Stimulated activated CD4-positive, alpha-beta T cell treated with anti-CD3 and anti-CD28 coated beads, TNF-alpha, amount 100 ng/mL, for 48 hours (primary cell): ENCODE measurements around the gene DHPS.
"Not testable (repeated sequence)": the region's sequence is repeated elsewhere in the genome, so short reads cannot be mapped to it uniquely, and the experiment has no call there.

Source experiments
- DNase-seq, 3 donors: peaks; one replicate each; pipeline ENCODE4 v3.0.0-alpha.2; 2020; ENCODE audit warnings: low read depth in 3 of 3

The DHPS gene

GRCh38 chr19:12705654-12706331 lies 24.1 kb upstream of the DHPS start:
- no peak for DNase-seq

- DNase-seq, result no peak
Measured at GRCh38 chr19:12705169-12705568, 23.5 kb upstream of the DHPS start.

GRCh38 chr19:12703046-12703445 lies 21.4 kb upstream of the DHPS start:
- DNase-seq, result no peak

GRCh38 chr19:12701596-12702282 lies 20.1 kb upstream of the DHPS start:
- DNase-seq, result no peak

GRCh38 chr19:12698138-12698537 lies 16.5 kb upstream of the DHPS start:
- no peak for DNase-seq

GRCh38 chr19:12697425-12697824 lies 15.7 kb upstream of the DHPS start:
- not testable (repeated sequence) for DNase-seq

- peak; percentile 93 to 97 (median 96) for DNase-seq
Measured at GRCh38 chr19:12696366-12697335, 15.0 kb upstream of the DHPS start, which contains the start of gene FBXW9. TSS of gene FBXW9 (minus strand) at chr19:12696631. CDS start at chr19:12696581, 50 bp downstream.

- DNase-seq, result no peak
Measured at GRCh38 chr19:12695997-12696365, 14.3 kb upstream of the DHPS start.

- no peak for DNase-seq
Measured at GRCh38 chr19:12695514-12695913, 13.8 kb upstream of the DHPS start.

- no peak for DNase-seq
Measured at GRCh38 chr19:12695096-12695495, 13.4 kb upstream of the DHPS start.

GRCh38 chr19:12694641-12695040 lies 13.0 kb upstream of the DHPS start:
- no peak for DNase-seq

GRCh38 chr19:12692960-12693359 lies 11.3 kb upstream of the DHPS start:
- no peak for DNase-seq

- no peak for DNase-seq
Measured at GRCh38 chr19:12689581-12690216, 8.0 kb upstream of the DHPS start.

GRCh38 chr19:12689012-12689411 lies 7.3 kb upstream of the DHPS start:
- DNase-seq, result no peak

GRCh38 chr19:12687496-12688196 lies 6.0 kb upstream of the DHPS start, which contains the start of gene GNG14:
TSS of gene GNG14 (plus strand) at chr19:12687998. CDS start at chr19:12688049, 51 bp downstream.
- no peak for DNase-seq

- DNase-seq, result no peak
Measured at GRCh38 chr19:12685831-12686230, 4.2 kb upstream of the DHPS start.

GRCh38 chr19:12680034-12680433 lies 1.6 kb downstream of the DHPS start:
- DNase-seq, result no peak

GRCh38 chr19:12678039-12678438 lies 3.6 kb downstream of the DHPS start:
- not testable (repeated sequence) for DNase-seq

GRCh38 chr19:12676928-12677327 lies 4.8 kb downstream of the DHPS start:
- no peak for DNase-seq

- peak; percentile 79 to 87 (median 86) for DNase-seq
Measured at GRCh38 chr19:12676384-12676792, 5.3 kb downstream of the DHPS start.

- DNase-seq, result no peak
Measured at GRCh38 chr19:12675940-12676339, 5.7 kb downstream of the DHPS start.
